ENCODE data around the gene MYO5B. TPM values are rescaled to one million over a fixed set of nuclear protein-coding genes. Genes with fewer than 3 reads are reported as not detected.
A peak's percentile ranks its signal among the peaks of the same experiment; 100 is the strongest.

Gene MYO5B
- total and polyA plus RNA-seq, 8 donors, result 9.0 to 25.5 (median 12.1) TPM

DNA sequence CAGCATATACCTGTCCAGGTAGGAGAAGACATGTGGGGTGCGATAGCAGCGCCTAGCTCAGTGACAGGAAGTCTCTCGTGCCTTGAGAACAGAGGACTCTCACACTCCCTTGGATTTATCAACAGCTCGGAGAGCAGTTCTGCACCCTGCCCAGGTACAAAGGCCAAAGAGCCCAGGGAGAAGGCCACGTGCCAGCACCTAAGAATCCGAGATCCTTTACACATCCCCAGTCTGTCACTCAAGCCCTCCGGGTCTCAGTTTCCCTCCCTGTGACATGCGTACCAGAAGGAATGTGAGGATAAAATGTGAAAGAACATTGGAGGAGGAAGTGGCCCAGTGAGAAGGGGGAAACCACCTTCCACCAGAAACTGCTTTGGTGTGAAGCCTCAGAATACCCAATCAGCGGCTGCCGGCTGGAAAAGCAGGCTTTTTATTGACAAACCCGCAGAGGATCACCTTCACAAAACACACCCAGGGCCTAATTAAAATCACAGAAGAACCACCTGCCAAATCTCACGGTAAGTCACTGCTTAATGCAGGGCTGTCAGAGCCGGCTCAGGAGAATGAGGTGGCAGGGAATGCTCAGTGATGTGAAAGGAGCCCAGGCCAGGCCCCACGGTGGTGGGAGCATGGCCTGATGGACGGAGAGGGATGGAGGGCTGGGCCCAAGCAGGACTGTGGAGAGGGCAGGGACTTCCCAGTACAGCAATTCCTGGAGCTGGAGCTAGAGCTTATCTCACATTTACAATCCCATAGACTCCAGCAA lies 66.3 kb downstream of the MYO5B start:
- TF ChIP-seq, protein P1, sequence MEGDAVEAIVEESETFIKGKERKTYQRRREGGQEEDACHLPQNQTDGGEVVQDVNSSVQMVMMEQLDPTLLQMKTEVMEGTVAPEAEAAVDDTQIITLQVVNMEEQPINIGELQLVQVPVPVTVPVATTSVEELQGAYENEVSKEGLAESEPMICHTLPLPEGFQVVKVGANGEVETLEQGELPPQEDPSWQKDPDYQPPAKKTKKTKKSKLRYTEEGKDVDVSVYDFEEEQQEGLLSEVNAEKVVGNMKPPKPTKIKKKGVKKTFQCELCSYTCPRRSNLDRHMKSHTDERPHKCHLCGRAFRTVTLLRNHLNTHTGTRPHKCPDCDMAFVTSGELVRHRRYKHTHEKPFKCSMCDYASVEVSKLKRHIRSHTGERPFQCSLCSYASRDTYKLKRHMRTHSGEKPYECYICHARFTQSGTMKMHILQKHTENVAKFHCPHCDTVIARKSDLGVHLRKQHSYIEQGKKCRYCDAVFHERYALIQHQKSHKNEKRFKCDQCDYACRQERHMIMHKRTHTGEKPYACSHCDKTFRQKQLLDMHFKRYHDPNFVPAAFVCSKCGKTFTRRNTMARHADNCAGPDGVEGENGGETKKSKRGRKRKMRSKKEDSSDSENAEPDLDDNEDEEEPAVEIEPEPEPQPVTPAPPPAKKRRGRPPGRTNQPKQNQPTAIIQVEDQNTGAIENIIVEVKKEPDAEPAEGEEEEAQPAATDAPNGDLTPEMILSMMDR (IDR thresholded peaks at IDR 0.05), result no peak
- Histone ChIP-seq H3K4me1 (no peaks in the 10 kb centered on the region), H3K27me3 (peaks cover 0 to 15% of the 10 kb centered on the region in 2 donors), H3K4me3 (no peak overlapping the region), H3K9me3 (no peaks in the 10 kb centered on the region), H3K27ac (no peak overlapping the region), H3K36me3 (no peaks in the 10 kb centered on the region)
- intact Hi-C loops (cut with DNase I), result no loop called here
- ATAC-seq (no peak), DNase-seq (no peak)

DNA sequence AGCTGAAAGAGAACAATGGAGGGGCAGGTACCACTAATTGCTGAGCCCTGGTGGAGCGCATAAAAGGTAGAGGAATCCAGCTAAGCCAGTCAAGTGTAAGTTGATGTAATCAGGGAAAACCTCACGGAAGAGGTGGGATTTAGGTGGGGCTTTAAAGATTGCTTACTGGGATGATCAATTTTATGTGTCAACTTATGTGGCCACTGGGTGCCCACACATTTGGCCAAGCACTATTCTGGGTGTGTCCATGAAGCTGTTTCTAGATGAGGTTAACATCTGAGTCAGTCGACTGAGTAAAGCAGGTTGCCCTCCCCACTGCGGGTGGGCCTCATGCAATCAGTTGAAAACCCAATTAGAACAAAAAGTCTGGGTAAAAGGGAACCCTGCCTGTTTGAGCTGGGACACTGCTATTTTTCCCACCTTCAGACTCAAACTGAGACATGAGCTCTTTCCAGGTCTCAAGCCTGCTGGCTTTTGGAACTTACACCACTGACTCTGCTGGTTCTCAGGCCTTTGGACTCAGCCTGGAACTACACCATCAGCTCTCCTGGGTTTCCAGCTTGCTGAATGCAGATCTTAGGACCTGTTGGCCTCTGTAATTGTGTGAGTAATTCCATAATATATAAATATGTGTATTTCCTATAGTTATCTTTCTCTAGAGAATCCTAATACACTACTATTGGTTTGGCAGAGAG lies 67.3 kb downstream of the MYO5B start:
- H3K27ac ChIP-seq, result no peak overlapping the region
- DNase-seq (no peak), ATAC-seq (no peak)
- no peaks in the 10 kb centered on the region for H3K36me3 ChIP-seq
- TF ChIP-seq, protein P1 (IDR thresholded peaks at IDR 0.05), result no peak
- H3K4me3 ChIP-seq, result no peak overlapping the region
- H3K4me1 ChIP-seq, result no peaks in the 10 kb centered on the region
- H3K9me3 ChIP-seq, result no peaks in the 10 kb centered on the region
- intact Hi-C loops (cut with DNase I), result no loop called here
- H3K27me3 ChIP-seq, result peaks cover 0 to 15% of the 10 kb centered on the region in 2 donors

- H3K27me3 ChIP-seq, result peaks cover 0 to 15% of the 10 kb centered on the region in 2 donors
- no peak overlapping the region for H3K27ac ChIP-seq
- DNase-seq (no peak), ATAC-seq (no peak)
- no peaks in the 10 kb centered on the region for H3K4me1 ChIP-seq
- no peaks in the 10 kb centered on the region for H3K36me3 ChIP-seq
- no peak overlapping the region for H3K4me3 ChIP-seq
- intact Hi-C loops (cut with DNase I), result no loop called here
- TF ChIP-seq, protein P1 (IDR thresholded peaks at IDR 0.05), result no peak
- no peaks in the 10 kb centered on the region for H3K9me3 ChIP-seq
Observed at GRCh38 chr18:50126471-50126870, 68.5 kb downstream of the MYO5B start.

DNA sequence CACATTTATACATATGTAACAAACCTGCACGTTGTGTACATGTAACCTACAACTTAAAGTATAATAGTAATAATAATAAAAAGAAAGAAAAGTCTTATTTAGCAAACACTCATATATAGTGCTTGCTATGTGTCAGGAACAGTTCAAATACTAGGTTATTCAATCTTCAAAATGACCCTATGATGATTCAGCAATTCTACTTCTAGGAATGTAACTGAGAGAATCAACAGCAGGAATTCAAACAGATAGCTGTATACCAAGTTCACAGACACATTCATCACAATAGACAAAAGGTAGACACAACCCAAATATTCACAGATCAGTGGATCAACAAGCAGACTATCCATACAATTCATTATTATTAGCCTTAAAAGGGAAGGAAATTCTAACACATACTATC lies 69.5 kb downstream of the MYO5B start:
- Histone ChIP-seq H3K27ac (no peak overlapping the region), H3K4me3 (no peak overlapping the region), H3K36me3 (no peaks in the 10 kb centered on the region), H3K9me3 (no peaks in the 10 kb centered on the region), H3K27me3 (peaks cover 0 to 10% of the 10 kb centered on the region in 2 donors), H3K4me1 (no peaks in the 10 kb centered on the region)
- intact Hi-C loops (cut with DNase I), result no loop called here
- TF ChIP-seq, protein P1 (IDR thresholded peaks at IDR 0.05), result no peak
- no peak for DNase-seq
- ATAC-seq, result no peak

GRCh38 chr18:50119296-50119695 lies 75.7 kb downstream of the MYO5B start:
- DNase-seq (peak in 2 of 4 donors; percentile 19 to 45), ATAC-seq (no peak)
- no peaks in the 10 kb centered on the region for H3K4me1 ChIP-seq
- H3K9me3 ChIP-seq, result no peaks in the 10 kb centered on the region
- intact Hi-C loops (cut with DNase I), result no loop called here
- H3K36me3 ChIP-seq, result no peaks in the 10 kb centered on the region
- TF ChIP-seq, protein P1 (IDR thresholded peaks at IDR 0.05), result no peak
- no peak overlapping the region for H3K4me3 ChIP-seq
- H3K27me3 ChIP-seq, result no peaks in the 10 kb centered on the region
- no peak overlapping the region for H3K27ac ChIP-seq
